BJ (cell line): ENCODE results near the gene ALG1. TPM values are rescaled to one million over a fixed set of nuclear protein-coding genes. Genes with fewer than 3 reads are reported as not detected.
"Not testable (repeated sequence)": the region's sequence is repeated elsewhere in the genome, so short reads cannot be mapped to it uniquely, and the experiment has no call there.

Experiments used
- CTCF ChIA-PET: fragments of 350-600 bp; formaldehyde crosslinking; extraction: SDS; loops from one replicate; lab custom pipeline; 2021; ENCODE audit warnings: antibody characterized with exemption, inconsistent platforms; lab: Yijun Ruan, JAX
- POLR2A ChIA-PET: fragments of 300-600 bp; sonication (Branson Sonifier 250); formaldehyde crosslinking; extraction: SDS; loops from one replicate; lab custom pipeline; 2021; ENCODE audit warnings: antibody characterized with exemption; lab: Charles Lee
- DNase-seq: peaks from one replicate; pipeline ENCODE4 v3.0.0-alpha.2; 2011; ENCODE audit warnings: low read depth
- H3K27me3 ChIP-seq: 2 replicates; pipeline ENCODE4 v1.6.0; 2011; ENCODE audit warnings: low read length; ENCODE audit not compliant: control insufficient read depth, insufficient read depth
- H3K36me3 ChIP-seq: 2 replicates; pipeline ENCODE4 v1.5.1; 2011; ENCODE audit warnings: low read length; ENCODE audit not compliant: control insufficient read depth, insufficient read depth
- H3K4me3 ChIP-seq: 2 replicates; pipeline ENCODE4 v1.5.1; 2011; ENCODE audit warnings: low read depth, mild to moderate bottlenecking, control low read depth, low read length
- CTCF ChIP-seq: IDR thresholded peaks from 2 replicates; pipeline ENCODE4 v1.5.1; 2011; ENCODE audit warnings: low read depth, mild to moderate bottlenecking, control low read depth, inconsistent platforms, low read length, moderate library complexity; ENCODE audit not compliant: insufficient read depth
- polyA plus RNA-seq: library from polyadenylated mRNA; depleted of rRNA; stranded (reverse); fragments of >200 nt; gene quantifications from 2 replicates; pipeline ENCODE4 v1.2.3, GENCODE V29; 2011

ALG1 gene
- polyA plus RNA-seq, 1 experiment: 63.1 TPM

- peak within 1 kb of the TSS; percentile 74 for H3K4me3 ChIP-seq
- CTCF ChIA-PET, H3K27me3 ChIP-seq, H3K36me3 ChIP-seq: not testable (repeated sequence)
- POLR2A ChIA-PET: interaction anchor here (0.6 kb wide), 1 partner anchor 1552 kb away, joined by 4 read pairs; no protein-coding TSS in a partner anchor
- peak; percentile 97 for DNase-seq
These were observed 26.0 kb downstream of the ALG1 start, which contains the start of gene EEF2KMT for GRCh38 chr16:5097470-5098220. Gene EEF2KMT, minus strand, starts transcription at chr16:5097795. Its CDS starts 56 bp downstream, at chr16:5097739.

- POLR2A ChIA-PET: interaction anchor here (0.6 kb wide), 1 partner anchor 1551 kb away, joined by 4 read pairs; no protein-coding TSS in a partner anchor
- H3K36me3 ChIP-seq, DNase-seq, H3K27me3 ChIP-seq, CTCF ChIA-PET: not testable (repeated sequence)
- H3K4me3 ChIP-seq: peak overlapping the region; percentile 66
These were observed 26.8 kb downstream of the ALG1 start for GRCh38 chr16:5098221-5099159.

- CTCF ChIA-PET, POLR2A ChIA-PET, DNase-seq, H3K4me3 ChIP-seq, H3K36me3 ChIP-seq, H3K27me3 ChIP-seq: not testable (repeated sequence)
These were observed 27.5 kb downstream of the ALG1 start for GRCh38 chr16:5099174-5099573.

- H3K36me3 ChIP-seq, H3K27me3 ChIP-seq, CTCF ChIA-PET, H3K4me3 ChIP-seq, DNase-seq, POLR2A ChIA-PET: not testable (repeated sequence)
These were observed 31.8 kb downstream of the ALG1 start for GRCh38 chr16:5103296-5104032.

GRCh38 chr16:5105039-5105438 is 33.4 kb downstream of the ALG1 start:
- DNase-seq, CTCF ChIA-PET, H3K36me3 ChIP-seq, H3K27me3 ChIP-seq, POLR2A ChIA-PET, H3K4me3 ChIP-seq: not testable (repeated sequence)

- no peak for DNase-seq
- Histone ChIP-seq H3K36me3 (no peaks in the 10 kb centered on the region), H3K4me3 (no peak overlapping the region), H3K27me3 (no peaks in the 10 kb centered on the region)
- CTCF ChIA-PET: no interaction called here
- no peak for TF ChIP-seq CTCF
- POLR2A ChIA-PET: no interaction called here
These were observed 37.0 kb downstream of the ALG1 start for GRCh38 chr16:5108505-5109158.

- POLR2A ChIA-PET, DNase-seq, CTCF ChIA-PET, H3K4me3 ChIP-seq, H3K36me3 ChIP-seq, H3K27me3 ChIP-seq: not testable (repeated sequence)
These were observed 39.3 kb downstream of the ALG1 start for GRCh38 chr16:5110933-5111332.

GRCh38 chr16:5116780-5117295 is 45.2 kb downstream of the ALG1 start:
- DNase-seq, H3K27me3 ChIP-seq, POLR2A ChIA-PET, H3K36me3 ChIP-seq, H3K4me3 ChIP-seq, CTCF ChIA-PET: not testable (repeated sequence)

- CTCF ChIA-PET, H3K36me3 ChIP-seq, H3K27me3 ChIP-seq, H3K4me3 ChIP-seq, POLR2A ChIA-PET, DNase-seq: not testable (repeated sequence)
These were observed 45.9 kb downstream of the ALG1 start for GRCh38 chr16:5117300-5118087.

- H3K27me3 ChIP-seq, H3K36me3 ChIP-seq, H3K4me3 ChIP-seq, DNase-seq, POLR2A ChIA-PET, CTCF ChIA-PET: not testable (repeated sequence)
These were observed 59.9 kb downstream of the ALG1 start for GRCh38 chr16:5131467-5132004.
